Thoracic aorta (tissue), 2 donors: ENCODE measurements around the gene PSD. TPM values are rescaled to one million over a fixed set of nuclear protein-coding genes. Genes with fewer than 3 reads are reported as not detected.
"Not testable (repeated sequence)": the region's sequence is repeated elsewhere in the genome, so short reads cannot be mapped to it uniquely, and the experiment has no call there.

Source experiments
- ATAC-seq: fragments of 150-250 bp; one replicate; pipeline ENCODE4 v1.8.0; 2017; ENCODE audit warnings: low read depth; ENCODE audit not compliant: insufficient number of reproducible peaks, low FRiP score
- DNase-seq: peaks from one replicate; pipeline ENCODE4 v3.0.0-alpha.2; 2020; ENCODE audit warnings: low spot score
- H3K27ac ChIP-seq, 2 donors: fragments of 200-600 bp; sonication (generic); 1 replicate in 1 of 2; 2 replicates in 1 of 2; pipeline ENCODE4 v1.5.1; 2016; ENCODE audit warnings: mild to moderate bottlenecking in 2 of 2, moderate library complexity in 2 of 2
- H3K27me3 ChIP-seq: fragments of 200-600 bp; sonication (generic); replicated peaks from 2 replicates; pipeline ENCODE4 v1.6.0; 2016; ENCODE audit warnings: mild to moderate bottlenecking; ENCODE audit not compliant: insufficient read depth
- H3K36me3 ChIP-seq: fragments of 200-600 bp; sonication (generic); one replicate; pipeline ENCODE4 v1.5.1; 2016
- H3K4me1 ChIP-seq, 2 donors: fragments of 200-600 bp; sonication (generic); 1 replicate in 1 of 2; 2 replicates in 1 of 2; pipeline versions ENCODE4 v1.5.1 to v1.6.0; 2016; ENCODE audit warnings: low read depth in 2 of 2, mild to moderate bottlenecking in 1 of 2; ENCODE audit not compliant: control insufficient read depth in 1 of 2
- H3K4me3 ChIP-seq: fragments of 200-600 bp; sonication (generic); 2 replicates; pipeline ENCODE4 v1.5.1; 2016; ENCODE audit warnings: mild to moderate bottlenecking
- H3K9me3 ChIP-seq: fragments of 200-600 bp; sonication (generic); 2 replicates; pipeline ENCODE4 v1.5.1; 2016
- CTCF ChIP-seq: fragments of 200-600 bp; sonication (generic); IDR thresholded peaks from one replicate; pipeline ENCODE4 v1.5.1; 2019; ENCODE audit warnings: antibody characterized with exemption
- total RNA-seq, 2 donors: library from RNA; depleted of rRNA; stranded (reverse); fragments of >200 nt; gene quantifications; one replicate each; pipeline versions ENCODE4 v1.1.0 to v1.2.3, GENCODE V29; 2016

The PSD gene
- total RNA-seq, 2 donors from 2014 or later = 0.21 TPM; not detected in 1

- H3K9me3 ChIP-seq = no peaks in the 10 kb centered on the region
- DNase-seq (no peak), ATAC-seq (no peak)
- no peak overlapping the region for H3K4me3 ChIP-seq
- H3K27me3 ChIP-seq = no peaks in the 10 kb centered on the region
- no peak for TF ChIP-seq CTCF
- H3K36me3 ChIP-seq = no peaks in the 10 kb centered on the region
- peaks cover 3 to 10% of the 10 kb centered on the region in 2 donors for H3K4me1 ChIP-seq
- H3K27ac ChIP-seq = no peak overlapping the region
Measured at GRCh38 chr10:102455893-102456471, 37.4 kb upstream of the PSD start.

- not testable (repeated sequence) for H3K36me3 ChIP-seq, H3K27me3 ChIP-seq, ATAC-seq, H3K4me3 ChIP-seq, H3K9me3 ChIP-seq, H3K27ac ChIP-seq, DNase-seq
- peaks cover 0 to 11% of the 10 kb centered on the region in 2 donors for H3K4me1 ChIP-seq
Measured at GRCh38 chr10:102454662-102455487, 36.3 kb upstream of the PSD start.

GRCh38 chr10:102453502-102453901 is 34.9 kb upstream of the PSD start:
- no peaks in the 10 kb centered on the region for H3K27me3 ChIP-seq
- no peak overlapping the region for H3K4me3 ChIP-seq
- ATAC-seq = no peak
- no peak for TF ChIP-seq CTCF
- no peak for DNase-seq
- peaks cover 0 to 18% of the 10 kb centered on the region in 2 donors for H3K4me1 ChIP-seq
- no peaks in the 10 kb centered on the region for H3K9me3 ChIP-seq
- peak overlapping the region in 1 of 2 donors; percentile 45 for H3K27ac ChIP-seq
- H3K36me3 ChIP-seq = no peaks in the 10 kb centered on the region

GRCh38 chr10:102452672-102453340 is 34.2 kb upstream of the PSD start:
- no peak for DNase-seq
- H3K36me3 ChIP-seq = no peaks in the 10 kb centered on the region
- H3K4me3 ChIP-seq = no peak overlapping the region
- H3K27ac ChIP-seq = peak overlapping the region in 1 of 2 donors; percentile 45
- no peak for TF ChIP-seq CTCF
- H3K27me3 ChIP-seq = no peaks in the 10 kb centered on the region
- H3K4me1 ChIP-seq = peaks cover 0 to 18% of the 10 kb centered on the region in 2 donors
- peak; percentile 34 for ATAC-seq
- H3K9me3 ChIP-seq = no peaks in the 10 kb centered on the region

- Histone ChIP-seq H3K27me3 (no peaks in the 10 kb centered on the region), H3K4me1 (peaks cover 0 to 18% of the 10 kb centered on the region in 2 donors), H3K4me3 (peak within 1 kb of the TSS; percentile 90), H3K9me3 (no peaks in the 10 kb centered on the region), H3K36me3 (no peaks in the 10 kb centered on the region), H3K27ac (peak within 1 kb of the TSS; percentile 61 to 66)
- TF ChIP-seq CTCF = no peak
- ATAC-seq (no peak), DNase-seq (no peak)
Measured at GRCh38 chr10:102451105-102451969, 32.8 kb upstream of the PSD start, which contains the start of gene C10orf95. Gene C10orf95 (minus strand): TSS chr10:102451543. CDS start chr10:102451093, 450 bp downstream.
